Measurements from ENCODE around the gene IFITM2. TPM values are rescaled to one million over a fixed set of nuclear protein-coding genes. Genes with fewer than 3 reads are reported as not detected.

The IFITM2 gene
- total and polyA plus RNA-seq, 10 donors, result 507 to 1,635 (median 979) TPM

GRCh38 chr11:293852-294661, 13.6 kb upstream of the IFITM2 start:
- Histone ChIP-seq H3K4me3 (no peak overlapping the region), H3K36me3 (peaks cover 0 to 61% (median 29%) of the 10 kb centered on the region in 6 donors), H3K27ac (no peak overlapping the region), H3K4me1 (peaks cover 6 to 67% (median 30%) of the 10 kb centered on the region in 6 donors), H3K9me3 (no peaks in the 10 kb centered on the region), H3K27me3 (replicated peaks in 1 of 7) (peaks cover 0 to 20% (median 3%) of the 10 kb centered on the region in 7 donors)
- DNase-seq, result peak; percentile 76
- WGBS, 5 donors, result 88 to 90% (median 88%) methylated on average over 19 to 27 of the region's 27 CpGs
- intact Hi-C loops (cut with DNase I; ENCODE audit: low total_unique reads), result no loop called here
- TF ChIP-seq, protein P1, sequence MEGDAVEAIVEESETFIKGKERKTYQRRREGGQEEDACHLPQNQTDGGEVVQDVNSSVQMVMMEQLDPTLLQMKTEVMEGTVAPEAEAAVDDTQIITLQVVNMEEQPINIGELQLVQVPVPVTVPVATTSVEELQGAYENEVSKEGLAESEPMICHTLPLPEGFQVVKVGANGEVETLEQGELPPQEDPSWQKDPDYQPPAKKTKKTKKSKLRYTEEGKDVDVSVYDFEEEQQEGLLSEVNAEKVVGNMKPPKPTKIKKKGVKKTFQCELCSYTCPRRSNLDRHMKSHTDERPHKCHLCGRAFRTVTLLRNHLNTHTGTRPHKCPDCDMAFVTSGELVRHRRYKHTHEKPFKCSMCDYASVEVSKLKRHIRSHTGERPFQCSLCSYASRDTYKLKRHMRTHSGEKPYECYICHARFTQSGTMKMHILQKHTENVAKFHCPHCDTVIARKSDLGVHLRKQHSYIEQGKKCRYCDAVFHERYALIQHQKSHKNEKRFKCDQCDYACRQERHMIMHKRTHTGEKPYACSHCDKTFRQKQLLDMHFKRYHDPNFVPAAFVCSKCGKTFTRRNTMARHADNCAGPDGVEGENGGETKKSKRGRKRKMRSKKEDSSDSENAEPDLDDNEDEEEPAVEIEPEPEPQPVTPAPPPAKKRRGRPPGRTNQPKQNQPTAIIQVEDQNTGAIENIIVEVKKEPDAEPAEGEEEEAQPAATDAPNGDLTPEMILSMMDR (IDR thresholded peaks at IDR 0.05 in 8 of 11, conservative IDR thresholded peaks at IDR 0.05 in 3 of 11), result no peak
- TF ChIP-seq POLR2AphosphoS5 (IDR thresholded peaks at IDR 0.05) (peak in 1 of 3 donors; percentile 47), POLR2A (IDR thresholded peaks at IDR 0.05) (no peak)

- DNase-seq, result peak; percentile 71
- peaks cover 0 to 27% (median 7%) of the 10 kb centered on the region in 7 donors for H3K27me3 ChIP-seq (replicated peaks in 1 of 7)
- H3K27ac ChIP-seq, result no peak overlapping the region
- TF ChIP-seq POLR2A (IDR thresholded peaks at IDR 0.05) (no peak), POLR2AphosphoS5 (IDR thresholded peaks at IDR 0.05) (peak in 1 of 3 donors; percentile 65)
- TF ChIP-seq, protein P1 (IDR thresholded peaks at IDR 0.05 in 8 of 11, conservative IDR thresholded peaks at IDR 0.05 in 3 of 11), result no peak
- intact Hi-C loops (cut with DNase I; ENCODE audit: low total_unique reads), result no loop called here
- peaks cover 0 to 61% (median 29%) of the 10 kb centered on the region in 6 donors for H3K36me3 ChIP-seq
- peaks cover 2 to 68% (median 25%) of the 10 kb centered on the region in 6 donors for H3K4me1 ChIP-seq
- no peak overlapping the region for H3K4me3 ChIP-seq
- no peaks in the 10 kb centered on the region for H3K9me3 ChIP-seq
- WGBS, 5 donors, result 87 to 95% (median 92%) methylated on average over 11 to 16 of the region's 16 CpGs
These were observed 12.8 kb upstream of the IFITM2 start for GRCh38 chr11:294780-295179.

DNA sequence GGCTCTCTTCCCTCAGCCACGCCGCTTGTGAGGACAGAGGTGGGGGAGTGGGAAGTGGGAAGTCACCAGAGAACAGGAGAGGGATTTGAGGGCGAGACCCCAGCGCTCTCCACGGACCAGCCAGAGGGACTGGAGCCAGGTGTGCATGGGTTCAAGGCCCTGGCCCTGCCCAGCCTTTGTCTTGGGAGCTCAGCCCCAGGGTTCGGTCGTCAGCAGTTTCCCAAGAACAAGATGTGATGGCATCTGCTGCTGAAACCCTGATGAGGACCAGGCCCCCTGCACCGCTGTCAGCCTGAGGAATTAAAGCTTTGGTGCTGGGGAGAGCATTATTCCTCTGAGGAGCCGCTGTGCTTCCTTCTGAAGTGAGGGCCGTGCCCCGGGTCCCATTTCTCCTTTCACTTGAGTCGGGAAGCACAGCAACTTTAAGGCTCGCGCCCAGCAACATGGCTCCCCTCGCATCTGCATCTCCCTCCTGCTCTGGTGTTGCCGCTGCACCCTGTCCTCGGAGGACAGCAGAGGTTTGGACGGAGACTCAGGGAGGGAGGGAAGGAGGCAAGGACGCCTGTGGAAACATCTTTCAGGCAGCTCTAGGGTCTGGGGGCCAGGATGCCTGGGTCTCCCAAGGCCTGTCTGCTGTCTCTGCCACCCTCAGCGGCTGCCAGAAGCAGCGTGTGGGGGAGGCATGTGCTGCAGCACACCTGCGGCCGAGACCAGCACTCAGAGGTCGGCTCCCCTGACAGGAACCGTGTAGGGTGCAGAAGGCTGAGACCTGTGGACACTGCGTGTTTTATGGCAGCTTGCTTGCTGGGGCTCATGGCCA, 12.1 kb upstream of the IFITM2 start:
- Histone ChIP-seq H3K9me3 (no peaks in the 10 kb centered on the region), H3K4me3 (no peak overlapping the region), H3K36me3 (peaks cover 0 to 54% (median 29%) of the 10 kb centered on the region in 6 donors), H3K4me1 (peaks cover 0 to 67% (median 17%) of the 10 kb centered on the region in 6 donors), H3K27me3 (replicated peaks in 1 of 7) (peaks cover 0 to 34% (median 8%) of the 10 kb centered on the region in 7 donors), H3K27ac (no peak overlapping the region)
- DNase-seq, result peak; percentile 69
- TF ChIP-seq POLR2A (IDR thresholded peaks at IDR 0.05) (no peak), POLR2AphosphoS5 (IDR thresholded peaks at IDR 0.05) (peak in 1 of 3 donors; percentile 49)
- TF ChIP-seq, protein P1 (IDR thresholded peaks at IDR 0.05 in 8 of 11, conservative IDR thresholded peaks at IDR 0.05 in 3 of 11), result no peak
- intact Hi-C loops (cut with DNase I; ENCODE audit: low total_unique reads), result no loop called here
- 79 to 91% (median 83%) methylated on average over 17 to 26 of the region's 26 CpGs for WGBS, 5 donors

Data from spleen (tissue), 11 donors.